ENCODE measurements around the gene NLGN1. TPM values are rescaled to one million over a fixed set of nuclear protein-coding genes. Genes with fewer than 3 reads are reported as not detected.
A peak's percentile ranks its signal among the peaks of the same experiment; 100 is the strongest.

NLGN1 gene
- total RNA-seq, 1 donor from 2014 or later, result 50.2 TPM

DNA sequence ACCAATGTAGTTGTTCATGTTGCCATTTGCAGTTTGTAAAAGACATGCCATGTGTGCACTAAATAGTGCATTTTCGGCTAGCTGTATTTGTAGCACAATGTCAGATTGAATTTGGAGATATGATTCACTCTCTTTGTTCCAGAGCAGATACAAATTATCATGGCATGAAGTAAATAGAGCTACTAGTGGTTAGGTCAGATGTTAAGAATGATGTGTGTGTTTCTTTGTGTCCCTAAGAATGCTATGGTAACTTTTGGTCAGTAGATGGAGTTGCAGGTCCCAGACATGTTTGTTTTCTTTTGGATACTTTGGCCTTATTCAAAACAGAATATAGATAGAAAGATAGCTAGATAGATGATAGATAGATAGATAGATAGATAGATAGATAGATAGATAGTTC, 595.8 kb downstream of the NLGN1 start:
- H3K9me3 Mint-ChIP-seq (ENCODE audit: unreplicated experiment), result no peaks in the 10 kb centered on the region
- no peaks in the 10 kb centered on the region for H3K36me3 Mint-ChIP-seq (ENCODE audit: unreplicated experiment)
- DNase-seq, result no peak
- TF ChIP-seq, protein P1, sequence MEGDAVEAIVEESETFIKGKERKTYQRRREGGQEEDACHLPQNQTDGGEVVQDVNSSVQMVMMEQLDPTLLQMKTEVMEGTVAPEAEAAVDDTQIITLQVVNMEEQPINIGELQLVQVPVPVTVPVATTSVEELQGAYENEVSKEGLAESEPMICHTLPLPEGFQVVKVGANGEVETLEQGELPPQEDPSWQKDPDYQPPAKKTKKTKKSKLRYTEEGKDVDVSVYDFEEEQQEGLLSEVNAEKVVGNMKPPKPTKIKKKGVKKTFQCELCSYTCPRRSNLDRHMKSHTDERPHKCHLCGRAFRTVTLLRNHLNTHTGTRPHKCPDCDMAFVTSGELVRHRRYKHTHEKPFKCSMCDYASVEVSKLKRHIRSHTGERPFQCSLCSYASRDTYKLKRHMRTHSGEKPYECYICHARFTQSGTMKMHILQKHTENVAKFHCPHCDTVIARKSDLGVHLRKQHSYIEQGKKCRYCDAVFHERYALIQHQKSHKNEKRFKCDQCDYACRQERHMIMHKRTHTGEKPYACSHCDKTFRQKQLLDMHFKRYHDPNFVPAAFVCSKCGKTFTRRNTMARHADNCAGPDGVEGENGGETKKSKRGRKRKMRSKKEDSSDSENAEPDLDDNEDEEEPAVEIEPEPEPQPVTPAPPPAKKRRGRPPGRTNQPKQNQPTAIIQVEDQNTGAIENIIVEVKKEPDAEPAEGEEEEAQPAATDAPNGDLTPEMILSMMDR (IDR thresholded peaks at IDR 0.05; ENCODE audit: partially characterized antibody, unreplicated experiment), result peak; percentile 29
- H3K4me1 Mint-ChIP-seq (ENCODE audit: low read depth, unreplicated experiment), result peaks cover 6% of the 10 kb centered on the region
- peak overlapping the region; percentile 66 for H3K27ac Mint-ChIP-seq (ENCODE audit: unreplicated experiment)
- H3K4me3 Mint-ChIP-seq (ENCODE audit: unreplicated experiment), result no peak overlapping the region
- no peaks in the 10 kb centered on the region for H3K27me3 Mint-ChIP-seq (ENCODE audit: unreplicated experiment)

DNA sequence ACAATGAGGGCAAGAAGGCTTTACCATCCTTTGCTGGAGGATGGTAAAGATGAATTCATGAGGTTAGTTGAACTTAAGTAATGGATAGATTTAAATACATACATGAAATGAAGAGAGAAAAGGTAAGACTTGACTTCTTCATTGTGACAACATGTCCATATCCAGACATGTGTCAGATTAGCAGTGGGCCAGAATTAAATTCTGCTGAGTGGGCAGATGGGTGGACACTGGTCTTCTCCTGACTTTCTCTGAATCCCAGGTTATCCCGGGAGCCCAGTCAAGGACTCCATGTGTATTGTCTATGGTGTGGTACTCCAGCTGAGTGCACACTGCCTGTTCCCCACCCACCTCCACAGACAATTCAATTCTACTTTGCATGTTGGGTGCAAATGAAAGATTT, 603.1 kb downstream of the NLGN1 start:
- TF ChIP-seq, protein P1 (IDR thresholded peaks at IDR 0.05; ENCODE audit: partially characterized antibody, unreplicated experiment), result no peak

DNA sequence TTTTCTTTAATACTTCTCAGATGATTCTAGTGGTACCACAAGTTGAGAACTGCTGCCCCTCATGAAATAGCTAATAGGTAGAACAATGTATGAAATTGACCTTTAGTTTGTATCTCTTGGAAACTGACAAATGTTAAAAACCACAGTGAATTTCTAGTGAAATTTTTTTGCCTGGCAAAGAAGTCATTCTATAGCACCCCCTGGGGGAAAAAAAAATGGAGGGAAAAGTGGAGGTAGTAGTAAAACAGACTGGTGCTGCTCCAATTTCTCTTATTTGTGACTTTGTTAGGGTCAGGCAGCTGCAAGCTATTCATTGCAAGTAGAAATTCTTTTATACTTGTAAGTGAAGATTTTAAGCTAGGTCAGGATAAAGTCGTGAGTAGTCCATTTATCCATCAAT, 605.0 kb downstream of the NLGN1 start:
- Mint-ChIP-seq H3K27ac (ENCODE audit: unreplicated experiment) (no peak overlapping the region), H3K4me1 (ENCODE audit: low read depth, unreplicated experiment) (no peaks in the 10 kb centered on the region), H3K4me3 (ENCODE audit: unreplicated experiment) (no peak overlapping the region), H3K9me3 (ENCODE audit: unreplicated experiment) (peaks cover 2% of the 10 kb centered on the region), H3K36me3 (ENCODE audit: unreplicated experiment) (no peaks in the 10 kb centered on the region), H3K27me3 (ENCODE audit: unreplicated experiment) (no peaks in the 10 kb centered on the region)
- TF ChIP-seq, protein P1 (IDR thresholded peaks at IDR 0.05; ENCODE audit: partially characterized antibody, unreplicated experiment), result peak; percentile 22
- no peak for DNase-seq

More for the DNA sequence above, 603.1 kb downstream of the NLGN1 start:
- DNase-seq, result no peak
- no peaks in the 10 kb centered on the region for H3K9me3 Mint-ChIP-seq (ENCODE audit: unreplicated experiment)
- H3K4me1 Mint-ChIP-seq (ENCODE audit: low read depth, unreplicated experiment), result no peaks in the 10 kb centered on the region
- H3K27ac Mint-ChIP-seq (ENCODE audit: unreplicated experiment), result no peak overlapping the region
- no peaks in the 10 kb centered on the region for H3K27me3 Mint-ChIP-seq (ENCODE audit: unreplicated experiment)
- H3K36me3 Mint-ChIP-seq (ENCODE audit: unreplicated experiment), result no peaks in the 10 kb centered on the region
- H3K4me3 Mint-ChIP-seq (ENCODE audit: unreplicated experiment), result no peak overlapping the region

DNA sequence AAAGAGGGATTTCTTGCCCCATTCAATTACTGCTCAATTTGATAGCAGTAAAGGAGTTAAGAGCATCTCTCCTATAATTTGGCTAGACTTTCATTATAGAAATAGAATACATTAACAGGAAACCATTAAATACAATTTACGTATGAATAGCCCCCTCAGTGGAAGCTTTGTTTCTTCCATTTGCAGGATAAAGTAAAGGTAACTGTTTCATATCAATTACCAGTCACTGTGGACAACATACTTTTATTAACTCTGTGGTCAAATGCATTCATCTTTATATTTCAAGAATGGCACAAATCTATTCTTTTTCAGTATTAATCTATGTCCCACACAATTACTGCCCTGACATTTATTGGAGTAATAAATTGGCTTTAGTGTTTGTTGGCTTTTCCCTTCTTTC, 613.4 kb downstream of the NLGN1 start:
- TF ChIP-seq, protein P1 (IDR thresholded peaks at IDR 0.05; ENCODE audit: partially characterized antibody, unreplicated experiment), result no peak

DNA sequence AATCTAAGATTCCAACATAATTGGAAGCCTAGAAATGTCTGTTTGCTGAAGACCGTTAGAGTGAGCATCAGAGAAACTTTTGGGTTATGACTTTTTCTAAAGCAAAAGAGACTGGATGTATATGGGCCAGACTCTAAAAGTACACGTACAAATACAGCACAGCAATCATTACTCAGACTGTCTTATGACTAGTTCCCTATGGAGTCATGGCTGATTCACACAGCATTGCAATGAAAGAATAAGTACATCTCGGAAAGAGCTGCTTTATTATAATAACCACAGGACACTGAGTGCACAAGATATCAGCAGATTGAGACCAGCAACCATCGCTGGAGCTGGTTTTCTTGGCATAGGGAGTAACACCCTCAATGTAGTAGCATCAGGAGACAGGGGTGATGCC, 618.6 kb downstream of the NLGN1 start:
- Mint-ChIP-seq H3K36me3 (ENCODE audit: unreplicated experiment) (peaks cover 13% of the 10 kb centered on the region), H3K4me3 (ENCODE audit: unreplicated experiment) (no peak overlapping the region), H3K27me3 (ENCODE audit: unreplicated experiment) (no peaks in the 10 kb centered on the region), H3K4me1 (ENCODE audit: low read depth, unreplicated experiment) (peaks cover 4% of the 10 kb centered on the region), H3K9me3 (ENCODE audit: unreplicated experiment) (peaks cover 3% of the 10 kb centered on the region), H3K27ac (ENCODE audit: unreplicated experiment) (no peak overlapping the region)
- no peak for DNase-seq
- TF ChIP-seq, protein P1 (IDR thresholded peaks at IDR 0.05; ENCODE audit: partially characterized antibody, unreplicated experiment), result no peak

More for the DNA sequence above, 613.4 kb downstream of the NLGN1 start:
- Mint-ChIP-seq H3K27me3 (ENCODE audit: unreplicated experiment) (peaks cover 2% of the 10 kb centered on the region), H3K9me3 (ENCODE audit: unreplicated experiment) (peaks cover 2% of the 10 kb centered on the region), H3K36me3 (ENCODE audit: unreplicated experiment) (no peaks in the 10 kb centered on the region), H3K4me3 (ENCODE audit: unreplicated experiment) (no peak overlapping the region), H3K27ac (ENCODE audit: unreplicated experiment) (no peak overlapping the region), H3K4me1 (ENCODE audit: low read depth, unreplicated experiment) (no peaks in the 10 kb centered on the region)
- no peak for DNase-seq
